Glomerular visceral epithelial cell (primary cell): ENCODE results near the gene KIF19.

Source experiments
- DNase-seq: peaks from one replicate; pipeline ENCODE4 v3.0.0-alpha.2; 2016; ENCODE audit errors: extremely low spot score

KIF19 gene

GRCh38 chr17:74362069-74362405, 36.0 kb downstream of the KIF19 start:
- no peak for DNase-seq

DNA sequence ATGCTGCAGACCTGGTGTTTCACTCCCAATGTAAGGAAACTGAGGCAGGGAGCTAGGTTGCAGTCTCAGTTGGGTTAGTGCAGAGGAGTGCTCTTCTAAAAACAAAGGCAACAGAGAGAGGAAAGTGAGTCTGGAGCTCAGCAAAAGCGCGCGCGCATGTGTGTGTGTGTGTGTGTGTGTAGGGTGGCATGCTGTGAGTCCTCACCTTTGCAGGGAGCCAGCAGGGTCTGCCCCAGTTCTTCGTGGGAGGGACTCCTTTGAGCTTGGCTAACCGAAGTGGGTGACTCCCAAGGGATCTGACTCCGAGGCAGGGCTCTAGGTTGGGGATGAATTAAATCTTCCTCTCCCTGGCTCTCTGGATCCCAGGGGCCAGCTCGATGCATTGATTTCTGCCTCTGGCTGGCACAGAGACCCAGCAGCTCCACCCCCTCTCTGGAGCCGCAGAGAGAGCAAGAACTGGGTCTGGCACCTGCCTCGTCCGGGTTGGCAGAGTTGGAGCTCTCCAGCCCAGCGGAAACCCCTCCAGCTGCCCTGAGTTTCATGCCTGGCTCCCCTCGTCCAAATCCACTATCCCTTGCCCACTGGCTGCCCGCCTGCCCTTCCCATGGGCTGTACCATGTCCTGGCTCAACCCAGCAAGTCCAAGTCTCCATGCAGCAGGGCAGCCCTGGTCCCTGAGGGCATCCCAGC, 36.9 kb downstream of the KIF19 start:
- DNase-seq, result no peak

DNA sequence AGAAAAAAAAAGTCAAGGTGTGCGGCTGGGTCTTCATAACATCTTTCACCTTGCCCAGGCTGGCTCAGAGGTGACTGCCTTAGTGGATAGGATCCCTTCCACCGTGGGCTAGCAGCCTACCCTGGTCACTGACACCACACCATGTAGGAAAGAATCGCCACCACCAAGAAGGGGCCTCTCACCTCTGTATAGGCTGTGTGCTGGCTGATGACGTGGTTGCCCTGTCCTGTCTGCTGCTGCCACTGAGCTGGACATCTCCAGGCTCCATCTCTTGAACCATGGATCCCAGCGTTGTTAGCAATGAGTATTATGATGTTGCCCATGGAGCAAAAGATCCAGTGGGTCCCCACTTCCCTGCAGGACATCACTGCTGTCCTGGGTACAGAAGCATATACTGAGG, 41.2 kb downstream of the KIF19 start, which contains the start of gene GPR142:
Gene GPR142 (plus strand): TSS at position 301 of the 400 bp plus-strand sequence. CDS start 2,035 bp downstream, outside the sequence.
- DNase-seq, result no peak

- peak; percentile 62 for DNase-seq
Measured at GRCh38 chr17:74368341-74369081, 42.5 kb downstream of the KIF19 start.

DNA sequence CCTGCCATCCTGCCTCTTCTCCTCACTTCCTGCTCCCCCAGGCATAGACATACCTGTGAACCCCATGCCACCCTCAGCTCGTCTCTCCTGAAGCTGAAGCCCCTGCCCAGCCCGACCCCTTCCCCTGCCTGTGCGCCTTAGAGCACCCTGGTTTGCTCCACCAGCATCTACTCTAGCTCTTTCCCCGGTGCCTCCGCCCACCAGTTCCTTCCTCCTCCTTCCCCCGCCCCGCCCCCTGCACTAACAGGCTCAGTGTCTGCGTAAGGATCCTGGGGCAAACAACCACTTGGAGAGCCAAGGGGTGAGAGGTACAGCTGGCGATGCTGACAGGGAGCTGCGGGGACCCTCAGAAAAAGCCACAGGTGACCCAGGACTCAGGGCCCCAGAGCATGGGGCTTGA, 43.2 kb downstream of the KIF19 start:
- DNase-seq, result no peak

- DNase-seq, result no peak
Measured at GRCh38 chr17:74369665-74370490, 43.9 kb downstream of the KIF19 start.

- DNase-seq, result no peak
Measured at GRCh38 chr17:74371653-74372147, 45.7 kb downstream of the KIF19 start.

DNA sequence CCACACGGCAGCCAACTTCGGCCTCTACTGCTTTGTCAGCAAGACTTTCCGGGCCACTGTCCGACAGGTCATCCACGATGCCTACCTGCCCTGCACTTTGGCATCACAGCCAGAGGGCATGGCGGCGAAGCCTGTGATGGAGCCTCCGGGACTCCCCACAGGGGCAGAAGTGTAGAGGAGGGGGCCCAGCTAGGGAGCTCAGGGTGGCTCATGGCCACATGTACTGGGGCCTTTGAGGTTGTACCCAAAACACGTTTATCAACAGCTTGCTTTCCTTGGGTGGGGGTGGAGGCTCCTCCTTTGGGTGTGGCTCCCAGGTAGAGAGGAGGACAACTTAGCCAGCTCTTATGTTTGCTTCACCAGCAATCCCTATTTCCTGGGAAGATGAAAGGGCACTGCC, 46.4 kb downstream of the KIF19 start:
- no peak for DNase-seq

DNA sequence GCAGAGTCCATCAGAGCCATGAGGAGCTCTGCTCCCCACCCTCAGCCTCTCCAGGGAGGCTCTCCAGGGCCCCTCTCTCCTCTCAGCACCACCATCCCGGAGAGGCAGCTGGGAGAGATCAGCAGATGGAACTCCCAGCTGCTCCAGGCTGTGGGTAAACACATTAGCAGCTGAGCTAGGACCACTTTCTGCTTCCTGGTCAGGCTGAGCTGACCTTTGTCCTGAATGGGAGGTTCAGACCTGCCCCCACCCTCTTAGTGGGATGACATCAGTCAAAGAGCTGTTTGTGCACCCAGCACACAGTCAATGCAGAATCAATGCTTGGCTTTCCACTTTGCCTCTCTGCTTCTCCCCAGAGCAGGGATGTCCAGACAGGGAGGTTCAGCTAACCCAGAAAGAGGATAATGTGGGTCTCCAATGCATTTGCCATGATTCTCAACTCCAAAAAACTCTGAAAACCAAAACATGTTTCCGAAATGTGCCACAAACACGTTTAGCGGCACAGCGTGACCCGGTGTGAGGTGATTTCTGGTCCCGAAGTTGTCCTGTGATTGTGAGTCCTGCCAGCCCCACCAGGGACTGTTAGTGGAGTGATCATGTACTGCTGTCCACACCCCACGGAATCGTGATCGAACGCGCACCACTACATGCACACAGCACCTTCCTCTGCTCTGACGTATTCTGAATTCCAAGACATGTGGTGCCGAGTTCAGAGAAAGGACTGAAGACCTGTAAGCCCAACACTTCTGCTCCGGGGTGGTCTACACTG, 48.0 kb downstream of the KIF19 start:
- DNase-seq, result no peak

- no peak for DNase-seq
Measured at GRCh38 chr17:74374858-74375257, 48.8 kb downstream of the KIF19 start.

DNA sequence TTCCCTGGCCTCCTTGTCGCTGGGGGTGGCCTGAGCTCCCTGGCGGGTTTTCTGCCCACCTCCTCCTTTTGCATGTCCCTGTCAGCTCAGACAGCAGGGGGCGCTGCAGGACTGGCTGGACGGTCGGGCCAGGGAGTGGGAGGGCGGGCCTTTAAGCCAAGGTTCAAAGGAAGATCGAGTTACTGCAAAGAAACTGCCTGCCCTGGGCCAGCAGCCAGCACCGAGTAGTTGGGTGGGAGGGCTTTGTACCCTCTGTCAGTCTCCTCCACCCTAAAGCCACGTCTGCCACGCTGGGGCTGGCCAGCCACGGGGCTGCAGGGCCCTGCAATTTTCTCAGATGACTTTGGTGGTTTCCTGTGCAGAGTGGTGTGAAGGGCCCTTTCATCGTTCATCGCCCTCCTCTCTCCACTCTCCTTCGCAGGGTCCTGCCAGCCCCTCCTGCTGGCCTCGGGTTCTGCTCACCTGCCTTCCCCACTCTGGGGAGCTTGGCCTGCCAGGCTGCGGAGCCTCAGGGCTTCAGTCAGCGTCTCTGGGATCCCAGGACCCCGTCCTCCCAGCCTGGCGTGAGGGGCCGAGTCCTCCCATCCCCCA, 53.6 kb downstream of the KIF19 start:
- DNase-seq, result peak; percentile 82

DNA sequence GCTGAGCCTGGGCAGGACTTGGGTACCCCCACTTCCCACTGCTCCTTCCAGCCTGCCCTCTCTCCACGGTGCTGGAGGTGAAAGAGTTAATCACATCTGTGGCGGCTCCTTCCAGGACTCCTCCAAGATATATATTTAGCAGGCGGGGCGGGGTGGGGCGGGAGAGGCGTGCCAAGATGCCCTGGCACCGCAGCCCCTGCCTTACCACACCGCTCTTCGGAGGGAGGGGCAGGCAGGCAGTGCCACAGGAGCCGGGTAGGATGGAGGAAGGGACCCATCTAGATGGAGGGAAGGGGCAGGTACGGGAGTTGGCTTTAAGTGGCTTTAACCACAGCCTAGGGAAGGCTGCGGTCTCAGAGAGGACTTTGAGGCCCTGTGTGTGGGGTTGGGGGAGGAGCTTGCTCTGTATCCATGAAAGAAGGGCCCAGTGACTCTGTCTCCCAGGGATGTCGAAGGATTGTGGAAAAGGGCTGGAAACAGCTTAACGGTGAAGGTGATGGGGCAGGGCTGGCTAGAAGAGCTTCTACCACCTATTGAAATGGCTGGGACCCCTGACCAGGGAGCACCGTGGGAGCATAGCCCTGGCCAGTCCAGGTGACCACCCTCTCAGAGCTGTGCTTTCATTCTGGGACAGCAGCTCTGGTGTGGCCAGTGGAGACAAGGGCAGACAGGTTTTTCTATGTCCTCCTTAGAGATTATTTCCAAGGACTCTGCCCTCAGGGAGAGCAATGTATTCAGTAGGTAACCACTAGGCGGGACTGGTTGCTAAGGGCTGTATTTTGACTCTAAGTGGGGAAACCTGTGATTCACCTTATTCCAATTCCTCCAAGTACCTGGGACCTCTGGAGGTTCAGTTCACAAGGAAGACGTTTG, 54.3 kb downstream of the KIF19 start:
- peak; percentile 7 for DNase-seq

- DNase-seq, result no peak
Measured at GRCh38 chr17:74380959-74381808, 55.2 kb downstream of the KIF19 start.

GRCh38 chr17:74383141-74383540, 57.1 kb downstream of the KIF19 start:
- DNase-seq, result no peak

DNA sequence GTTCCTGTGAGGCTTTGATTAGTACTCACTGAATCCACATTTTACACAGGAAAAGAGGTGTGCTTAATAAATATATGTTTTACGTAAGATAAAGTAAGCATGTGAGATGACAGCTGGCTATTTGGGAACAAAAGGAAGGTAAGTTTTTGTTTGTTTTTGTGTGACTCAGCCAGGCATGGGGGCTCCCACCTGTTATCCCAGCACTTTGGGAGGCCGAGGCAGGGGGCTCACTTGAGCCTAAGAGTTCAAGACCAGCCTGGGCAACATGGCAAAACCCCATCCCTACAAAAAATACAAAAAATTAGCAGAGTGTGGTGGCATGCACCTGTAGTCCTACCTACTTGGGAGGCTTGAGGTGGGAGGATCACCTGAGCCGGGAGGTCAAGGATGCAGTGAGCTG, 59.2 kb downstream of the KIF19 start:
- no peak for DNase-seq

DNA sequence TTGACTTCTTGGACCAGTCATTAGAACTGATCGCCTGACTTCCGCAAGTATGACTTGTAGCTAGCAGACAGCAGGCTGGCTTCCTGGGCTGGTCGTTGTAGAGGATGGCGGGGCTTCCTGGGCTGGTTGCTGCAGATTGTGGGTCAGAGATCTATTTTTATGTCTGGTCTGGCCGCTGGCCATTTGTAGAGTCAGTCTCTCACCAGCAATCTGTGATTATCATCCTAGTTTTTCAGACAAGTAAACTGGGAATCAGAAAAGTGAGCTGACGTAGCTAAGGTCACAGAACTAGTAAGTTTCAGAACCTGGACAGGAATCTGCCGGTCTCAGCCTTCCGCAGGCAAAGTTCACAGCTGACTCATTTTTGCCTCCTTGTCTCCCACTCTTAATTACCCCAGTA, 60.4 kb downstream of the KIF19 start:
- DNase-seq, result peak; percentile 6

- no peak for DNase-seq
Measured at GRCh38 chr17:74387365-74388218, 61.6 kb downstream of the KIF19 start.

- no peak for DNase-seq
Measured at GRCh38 chr17:74389084-74389753, 63.2 kb downstream of the KIF19 start.
